G401 (cell line): ENCODE data around the gene TMEM237. TPM values are rescaled to one million over a fixed set of nuclear protein-coding genes. Genes with fewer than 3 reads are reported as not detected.
A peak's percentile ranks its signal among the peaks of the same experiment; 100 is the strongest.
"Not testable (repeated sequence)": the region's sequence is repeated elsewhere in the genome, so short reads cannot be mapped to it uniquely, and the experiment has no call there.

Experiments used
- DNase-seq: peaks from one replicate; pipeline ENCODE4 v3.0.0-alpha.2; 2015; ENCODE audit warnings: low spot score
- in situ Hi-C: cut with HindIII; loops from 2 replicates; pipeline ENCODE4 v1.10.0; 2016; ENCODE audit warnings: low sequenced_read_pairs, mixed read lengths
- total RNA-seq: library from RNA; depleted of rRNA; stranded (reverse); fragments of >200 nt; shearing (Covaris generic); gene quantifications from 2 replicates; pipeline ENCODE4 v1.2.3, GENCODE V29; 2014; rRNA removed

The TMEM237 gene
- 153 and 240 TPM in 2 replicates for total RNA-seq

DNA sequence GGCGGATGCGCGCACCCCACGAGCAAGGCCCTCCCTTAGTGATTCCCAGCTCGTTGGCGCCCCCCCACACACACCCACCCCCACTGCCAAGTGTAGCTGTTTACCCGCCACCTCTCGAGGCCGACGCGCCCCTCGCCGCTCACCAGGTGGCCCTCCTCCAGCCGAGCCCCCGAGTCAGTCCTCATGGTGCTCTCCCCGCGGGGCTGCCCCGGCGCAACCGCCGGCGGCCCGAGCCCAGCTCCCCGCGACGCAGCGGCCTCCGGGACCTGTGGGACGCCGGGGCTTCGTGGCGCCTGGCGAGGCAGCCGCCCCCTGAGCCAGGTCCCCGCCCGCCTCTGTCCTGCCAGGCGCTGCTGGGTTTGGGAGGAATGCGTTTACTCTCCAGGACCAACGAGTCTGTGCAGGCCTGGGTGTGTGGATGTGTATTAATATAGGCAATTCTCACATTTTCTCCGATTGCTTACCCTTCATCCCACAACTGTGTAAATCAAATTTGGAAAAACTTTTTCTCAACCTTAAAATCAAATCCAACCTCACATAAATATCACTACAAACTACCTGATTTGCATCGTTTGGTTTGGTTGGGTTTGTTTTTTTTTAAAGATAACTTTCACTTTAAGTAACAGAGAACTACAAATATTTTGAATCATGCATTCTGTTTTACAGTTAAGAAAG is at the start of gene TMEM237:
Gene TMEM237, minus strand, starts transcription at position 288 of the 675 bp plus-strand sequence. Its CDS starts 103 bp downstream, at position 185.
- peak; percentile 62 for DNase-seq
- in situ Hi-C loops, result no loop called here

DNA sequence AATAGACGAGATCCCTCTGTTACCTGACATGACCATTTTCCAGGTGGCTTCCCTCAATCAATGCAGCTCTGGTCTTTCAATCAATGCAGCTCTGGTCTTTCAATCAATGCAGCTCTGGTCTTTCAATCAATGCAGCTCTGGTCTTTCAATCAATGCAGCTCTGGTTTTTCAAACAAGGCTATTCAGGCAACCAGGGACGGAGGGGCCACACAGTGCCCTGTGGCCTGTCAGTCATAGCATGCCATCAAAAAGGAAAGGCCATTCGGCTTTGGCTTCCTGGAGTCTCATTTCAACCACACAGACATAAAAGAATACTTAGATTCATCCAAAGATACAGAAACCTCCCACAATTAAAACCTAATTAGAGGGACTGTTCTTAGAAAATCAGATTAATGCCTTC is 41.9 kb upstream of the TMEM237 start:
- in situ Hi-C loops, result no loop called here

DNA sequence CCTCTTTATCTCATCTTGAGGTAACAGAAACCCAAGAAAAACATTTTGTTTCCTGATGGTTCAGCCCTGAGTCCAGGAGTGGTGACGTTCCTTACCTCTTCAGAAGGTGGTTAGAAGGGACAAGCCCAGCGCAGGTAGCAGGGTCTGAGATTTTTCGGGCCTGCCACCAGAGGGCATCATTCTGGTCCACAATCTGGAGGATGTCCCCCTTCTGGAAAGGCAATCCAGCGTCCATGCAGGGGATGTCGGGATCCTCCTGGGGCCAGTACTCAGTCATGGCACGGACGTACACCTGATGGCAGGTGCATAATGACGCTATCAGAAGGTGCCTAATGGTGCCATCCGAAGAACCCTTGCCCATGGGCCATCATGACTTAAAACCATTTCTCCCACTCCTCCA is 37.4 kb upstream of the TMEM237 start:
- in situ Hi-C loops, result no loop called here
- no peak for DNase-seq

More for the DNA sequence above, 41.9 kb upstream of the TMEM237 start:
- DNase-seq, result no peak

- DNase-seq, result no peak
- in situ Hi-C loops, result no loop called here
Measured at GRCh38 chr2:201678401-201678800, 35.1 kb upstream of the TMEM237 start.

GRCh38 chr2:201675454-201675853 is 32.2 kb upstream of the TMEM237 start:
- no peak for DNase-seq
- in situ Hi-C loops, result no loop called here

- in situ Hi-C loops, result no loop called here
- DNase-seq, result no peak
Measured at GRCh38 chr2:201674794-201675193, 31.5 kb upstream of the TMEM237 start.

DNA sequence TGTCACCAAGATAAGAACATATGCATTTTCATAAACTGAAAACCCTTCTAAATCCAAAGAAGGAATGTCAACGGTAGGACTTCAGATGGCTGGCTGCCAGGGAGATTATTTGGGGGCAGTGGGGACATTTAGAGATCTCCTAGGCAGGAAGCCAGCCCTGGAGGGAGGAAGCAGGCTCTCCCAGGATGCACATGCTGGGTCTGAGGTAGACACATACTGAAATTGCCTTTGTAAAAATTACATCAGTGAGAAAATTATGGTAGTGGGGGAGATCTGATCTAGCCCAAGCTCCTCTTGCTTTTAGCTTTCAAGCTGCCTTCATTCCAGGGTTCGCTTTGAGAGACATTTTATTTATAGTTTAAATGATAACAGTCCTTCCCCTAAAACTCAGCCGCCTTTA is 31.0 kb upstream of the TMEM237 start:
- no peak for DNase-seq

GRCh38 chr2:201673546-201673945 is 30.2 kb upstream of the TMEM237 start:
- DNase-seq, result no peak
- in situ Hi-C loops, result no loop called here

More for the DNA sequence above, 31.0 kb upstream of the TMEM237 start:
- in situ Hi-C loops, result no loop called here

GRCh38 chr2:201671205-201671604 is 27.9 kb upstream of the TMEM237 start:
- DNase-seq, in situ Hi-C loops: not testable (repeated sequence)

DNA sequence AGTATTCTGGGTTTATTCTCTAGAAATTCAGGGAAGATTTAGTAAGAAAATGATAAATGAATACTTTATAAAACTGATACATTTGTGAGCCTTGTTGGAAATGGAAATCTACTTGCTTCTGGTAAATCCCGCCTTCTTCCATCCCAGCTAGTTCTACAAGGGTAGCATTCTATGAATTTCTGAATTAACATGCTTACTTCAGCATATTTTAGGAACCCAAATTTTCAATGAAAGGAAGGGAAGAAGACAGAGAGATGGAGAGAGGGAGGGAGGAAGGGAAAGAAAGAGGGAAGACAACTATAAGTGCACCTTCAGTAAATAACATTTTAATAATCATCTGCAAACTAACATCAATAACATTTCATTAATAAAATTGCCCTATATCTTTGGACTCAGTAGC is 26.6 kb upstream of the TMEM237 start:
- DNase-seq, result no peak
- in situ Hi-C loops, result no loop called here

GRCh38 chr2:201668402-201668910 is 25.2 kb upstream of the TMEM237 start:
- no peak for DNase-seq
- in situ Hi-C loops, result no loop called here

- in situ Hi-C loops, result no loop called here
- no peak for DNase-seq
Measured at GRCh38 chr2:201664334-201664733, 21.0 kb upstream of the TMEM237 start.

- in situ Hi-C loops, result no loop called here
- no peak for DNase-seq
Measured at GRCh38 chr2:201661366-201661765, 18.1 kb upstream of the TMEM237 start.

DNA sequence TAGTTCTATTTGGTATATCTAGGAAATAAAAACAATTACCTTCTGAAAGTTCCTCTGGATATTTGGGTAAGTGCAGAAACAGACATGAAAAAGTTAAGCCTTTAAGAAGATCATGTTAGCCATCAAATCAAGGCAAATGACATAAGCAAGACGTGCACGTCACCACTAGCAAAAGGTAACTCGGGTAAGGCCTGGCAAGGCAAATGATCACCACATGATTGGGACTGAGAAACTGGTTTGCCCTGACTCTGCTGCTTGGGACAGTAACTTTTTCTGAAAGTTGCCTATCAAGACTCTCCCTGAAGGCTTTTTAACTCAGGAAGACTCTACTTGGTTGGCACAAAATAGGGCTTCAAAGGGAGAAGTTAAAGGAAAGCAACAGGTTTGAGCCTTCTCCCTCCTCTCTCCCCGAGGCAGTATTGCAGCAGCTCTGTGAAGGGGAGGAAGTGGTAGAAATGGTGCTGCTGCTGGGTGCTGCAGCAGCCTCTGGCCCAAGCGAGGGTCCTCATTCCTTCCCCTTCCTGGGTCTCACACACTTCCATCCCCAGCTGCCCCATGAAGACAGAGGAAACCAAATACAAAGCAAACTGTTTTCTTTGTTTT is 17.1 kb upstream of the TMEM237 start:
- no peak for DNase-seq
- in situ Hi-C loops, result no loop called here

DNA sequence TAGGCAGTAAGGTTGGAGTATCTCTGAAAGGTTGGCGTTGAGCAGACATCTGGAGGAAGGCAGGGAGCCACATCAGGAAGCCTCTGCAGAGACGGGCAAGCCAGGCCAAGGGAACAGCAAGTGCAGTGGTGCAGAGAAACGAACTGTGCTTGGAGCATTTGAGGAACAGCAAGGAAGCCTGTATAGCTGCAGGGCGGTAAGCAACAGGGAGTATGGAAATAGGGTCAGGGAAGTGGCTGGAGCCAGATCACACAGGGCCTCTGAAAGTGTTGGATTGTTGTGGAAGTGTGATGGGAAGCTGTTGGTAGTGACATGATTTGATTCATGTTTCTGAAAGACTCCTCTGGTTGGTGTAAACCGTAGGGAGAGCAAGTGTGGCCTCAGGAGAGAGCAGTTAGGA is 13.4 kb upstream of the TMEM237 start:
- DNase-seq, result peak; percentile 17
- in situ Hi-C loops, result no loop called here

GRCh38 chr2:201656102-201656501 is 12.8 kb upstream of the TMEM237 start:
- DNase-seq, result no peak
- in situ Hi-C loops, result no loop called here

DNA sequence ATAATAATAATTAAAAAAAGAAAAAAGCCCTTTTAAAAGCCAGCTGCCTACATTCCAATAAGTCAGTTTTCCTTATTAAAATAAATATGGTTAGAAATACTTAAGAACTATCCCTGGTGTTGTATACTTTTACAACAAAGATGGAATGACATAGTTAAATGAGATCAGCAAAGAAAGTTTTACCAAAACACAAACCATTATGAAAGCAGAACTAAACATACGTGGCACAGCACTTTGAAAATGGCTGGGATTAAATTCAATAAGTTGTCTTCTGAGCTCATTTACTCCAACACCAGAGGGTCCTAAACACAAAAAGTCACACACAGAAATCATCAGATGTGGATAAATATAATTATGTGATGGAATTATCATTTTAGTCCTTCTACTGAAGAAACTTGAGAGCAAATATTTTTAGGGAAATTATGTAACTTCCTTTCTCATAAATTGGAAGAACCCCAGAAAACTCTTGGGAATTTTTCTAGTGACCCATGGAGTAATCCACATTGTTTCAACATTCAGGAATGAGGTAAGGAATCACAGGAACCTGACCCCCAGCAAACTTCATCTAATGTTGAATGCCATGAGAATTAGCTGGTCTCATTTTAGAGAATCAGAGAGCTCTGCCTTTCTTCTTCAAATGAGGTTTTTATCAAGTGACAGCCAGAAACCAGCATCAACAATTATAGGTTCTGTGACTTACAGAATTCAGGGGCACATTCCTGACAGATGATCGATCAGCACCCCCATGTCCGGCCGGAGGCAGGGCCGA is 11.5 kb upstream of the TMEM237 start:
- in situ Hi-C loops, result loop anchor here (5.0 kb wide), 1 partner anchor 43 kb away; the partner anchor contains the start of gene MPP4
- DNase-seq, result peak; percentile 59

DNA sequence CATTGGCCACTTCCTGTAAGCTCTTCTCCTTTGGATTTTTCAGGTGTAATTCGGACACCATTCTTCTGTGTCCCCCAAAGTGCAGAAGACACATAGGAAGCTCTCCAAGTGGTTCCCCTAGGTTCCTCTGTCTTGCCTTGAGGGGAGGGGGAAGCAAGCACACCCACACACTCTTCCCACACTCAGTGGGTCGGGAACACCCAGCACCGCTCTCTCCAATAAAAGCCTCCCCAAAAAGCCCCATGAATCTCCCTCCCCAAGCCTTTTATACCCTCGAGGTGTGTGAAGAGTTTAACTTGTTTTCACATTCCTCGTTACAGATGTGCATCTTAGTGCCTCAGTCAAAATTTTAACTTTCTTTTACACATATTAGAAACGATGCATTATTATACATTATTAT is 9.9 kb upstream of the TMEM237 start:
- in situ Hi-C loops, result loop anchor here (5.0 kb wide), 1 partner anchor 44 kb away; the partner anchor contains the start of gene MPP4
- no peak for DNase-seq

DNA sequence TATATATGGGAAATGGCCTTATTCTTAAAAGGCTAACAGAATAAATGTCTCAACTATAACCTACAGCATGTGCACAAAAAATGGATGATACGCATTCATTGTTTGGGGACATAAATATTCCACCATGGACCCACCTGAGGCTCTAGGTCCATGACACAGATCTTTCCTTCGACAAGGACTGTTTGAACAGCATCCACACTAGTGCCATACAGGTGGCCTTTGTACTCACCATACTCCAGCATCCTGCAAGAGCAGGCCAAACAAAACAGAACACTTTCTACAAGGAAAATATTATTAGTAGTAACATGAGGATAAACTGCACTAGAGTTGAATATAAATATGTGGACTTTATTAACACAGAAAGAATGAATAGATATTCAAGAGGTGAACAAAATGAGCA is 6.1 kb upstream of the TMEM237 start:
- no peak for DNase-seq
- in situ Hi-C loops, result no loop called here

GRCh38 chr2:201647431-201647830 is 4.1 kb upstream of the TMEM237 start:
- in situ Hi-C loops, result no loop called here
- DNase-seq, result no peak
